ENCODE results near the gene RAPGEF1. TPM values are rescaled to one million over a fixed set of nuclear protein-coding genes. Genes with fewer than 3 reads are reported as not detected.
A peak's percentile ranks its signal among the peaks of the same experiment; 100 is the strongest.

RAPGEF1 gene
- polyA plus RNA-seq, 1 donor from 2014 or later: 23.6 TPM

DNA sequence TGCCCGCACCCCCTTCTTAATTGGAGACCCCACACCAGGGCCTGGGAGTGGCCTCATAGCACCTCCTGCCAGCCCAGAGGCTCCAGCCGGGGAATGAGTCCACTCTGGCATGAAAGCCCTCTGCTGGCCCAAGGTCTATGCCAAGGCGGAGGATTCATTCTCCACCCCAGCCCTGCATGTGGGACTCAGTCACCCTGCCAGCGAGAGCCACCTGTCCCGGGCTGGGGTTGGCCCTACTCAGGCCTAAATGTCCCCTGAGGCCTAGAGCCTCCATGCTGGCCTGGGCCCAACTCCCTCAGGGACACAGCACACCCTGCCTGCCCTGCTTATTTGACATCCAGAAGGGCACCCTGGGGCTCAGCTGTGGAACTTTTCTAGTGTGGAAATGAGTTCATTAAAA, 1.0 kb upstream of the RAPGEF1 start:
- no peaks in the 10 kb centered on the region for H3K27me3 ChIP-seq (ENCODE audit: insufficient read depth, low read depth, low read length)
- H3K9ac ChIP-seq (ENCODE audit: low read length): no peak overlapping the region
- H3K79me2 ChIP-seq (replicated peaks; ENCODE audit: insufficient read depth, low read length): peaks cover 31% of the 10 kb centered on the region
- H3K9me2 ChIP-seq (ENCODE audit: insufficient read depth, low read length): no peaks in the 10 kb centered on the region
- peaks cover 5% of the 10 kb centered on the region for H4K20me1 ChIP-seq (ENCODE audit: insufficient read depth)
- no peak overlapping the region for H3K27ac ChIP-seq (ENCODE audit: low read length)
- H3K4me2 ChIP-seq (ENCODE audit: low read length): no peak overlapping the region
- no peaks in the 10 kb centered on the region for H3K36me3 ChIP-seq (ENCODE audit: insufficient read depth, low read length)
- TF ChIP-seq TAF1 (IDR thresholded peaks at IDR 0.05; ENCODE audit: low read depth) (no peak), RAD21 (conservative IDR thresholded peaks at IDR 0.05) (no peak), POLR2AphosphoS5 (IDR thresholded peaks at IDR 0.05) (no peak), SMC3 (conservative IDR thresholded peaks at IDR 0.05; ENCODE audit: poor library complexity) (no peak), EP300 (conservative IDR thresholded peaks at IDR 0.05; ENCODE audit: poor library complexity, severe bottlenecking) (no peak)
- no peaks in the 10 kb centered on the region for H3F3A ChIP-seq (ENCODE audit: insufficient read depth, low read length, poor library complexity, severe bottlenecking)
- no peak overlapping the region for H2AFZ ChIP-seq (ENCODE audit: low read depth, low read length)
- H3K4me3 ChIP-seq (ENCODE audit: low read length): no peak overlapping the region
- H3K9me3 ChIP-seq (ENCODE audit: low read length): no peaks in the 10 kb centered on the region

DNA sequence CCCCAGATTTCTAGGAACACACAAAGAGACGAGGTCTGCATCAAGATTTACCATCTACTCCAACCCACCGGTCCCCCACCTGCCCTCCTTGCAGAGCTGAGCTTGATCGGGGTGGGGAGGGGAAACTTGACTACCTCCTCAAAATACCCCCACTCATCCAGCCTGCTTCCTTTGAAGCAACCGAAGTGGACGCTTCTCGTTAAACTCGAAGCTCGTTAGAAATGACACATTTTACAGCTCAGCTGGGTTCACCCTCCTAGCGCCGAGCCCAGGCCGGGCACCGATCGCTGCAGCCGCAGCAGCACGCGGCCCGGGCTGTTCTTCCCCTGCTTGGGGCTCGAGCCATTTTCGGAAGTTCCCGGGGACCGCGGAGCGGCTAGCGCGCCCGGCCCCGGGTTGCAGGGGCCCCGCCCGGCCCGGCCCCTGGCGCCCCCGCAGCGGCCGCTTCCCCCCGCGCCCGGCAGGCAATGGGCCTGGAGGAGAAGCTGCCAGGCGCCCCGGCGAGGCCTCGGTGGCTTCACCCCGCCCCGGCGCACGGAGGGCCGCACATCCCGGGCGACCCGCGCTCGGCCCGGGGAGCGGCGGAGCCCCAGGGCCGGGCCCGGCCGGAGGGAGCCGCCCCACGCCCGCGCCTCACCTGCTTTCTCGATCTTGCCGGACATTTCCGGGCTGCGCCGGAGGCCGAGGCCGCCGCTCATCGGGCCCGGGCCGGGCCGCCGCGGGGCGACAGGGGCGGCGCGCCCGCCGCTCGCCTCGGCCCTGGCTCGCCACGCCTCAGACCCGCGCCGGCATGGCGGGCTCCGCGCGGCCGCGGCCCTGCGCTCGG, 530 bp downstream of the RAPGEF1 start:
- TF ChIP-seq POLR2AphosphoS5 (IDR thresholded peaks at IDR 0.05): no peak
- peak; percentile 39 for TF ChIP-seq TAF1 (IDR thresholded peaks at IDR 0.05; ENCODE audit: low read depth)
- no peak for TF ChIP-seq SMC3 (conservative IDR thresholded peaks at IDR 0.05; ENCODE audit: poor library complexity)
- TF ChIP-seq RAD21 (conservative IDR thresholded peaks at IDR 0.05): no peak
- TF ChIP-seq MXI1 (conservative IDR thresholded peaks at IDR 0.05; ENCODE audit: poor library complexity, severe bottlenecking): peak; percentile 54
- peak; percentile 33 for TF ChIP-seq REST (IDR thresholded peaks at IDR 0.05; ENCODE audit: borderline replicate concordance)
- no peak for TF ChIP-seq EZH2 (IDR thresholded peaks at IDR 0.05; ENCODE audit: borderline replicate concordance, insufficient read depth, low read length, poor library complexity, severe bottlenecking)
- no peak for TF ChIP-seq EP300 (conservative IDR thresholded peaks at IDR 0.05; ENCODE audit: poor library complexity, severe bottlenecking)
- TF ChIP-seq, protein P1, sequence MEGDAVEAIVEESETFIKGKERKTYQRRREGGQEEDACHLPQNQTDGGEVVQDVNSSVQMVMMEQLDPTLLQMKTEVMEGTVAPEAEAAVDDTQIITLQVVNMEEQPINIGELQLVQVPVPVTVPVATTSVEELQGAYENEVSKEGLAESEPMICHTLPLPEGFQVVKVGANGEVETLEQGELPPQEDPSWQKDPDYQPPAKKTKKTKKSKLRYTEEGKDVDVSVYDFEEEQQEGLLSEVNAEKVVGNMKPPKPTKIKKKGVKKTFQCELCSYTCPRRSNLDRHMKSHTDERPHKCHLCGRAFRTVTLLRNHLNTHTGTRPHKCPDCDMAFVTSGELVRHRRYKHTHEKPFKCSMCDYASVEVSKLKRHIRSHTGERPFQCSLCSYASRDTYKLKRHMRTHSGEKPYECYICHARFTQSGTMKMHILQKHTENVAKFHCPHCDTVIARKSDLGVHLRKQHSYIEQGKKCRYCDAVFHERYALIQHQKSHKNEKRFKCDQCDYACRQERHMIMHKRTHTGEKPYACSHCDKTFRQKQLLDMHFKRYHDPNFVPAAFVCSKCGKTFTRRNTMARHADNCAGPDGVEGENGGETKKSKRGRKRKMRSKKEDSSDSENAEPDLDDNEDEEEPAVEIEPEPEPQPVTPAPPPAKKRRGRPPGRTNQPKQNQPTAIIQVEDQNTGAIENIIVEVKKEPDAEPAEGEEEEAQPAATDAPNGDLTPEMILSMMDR (IDR thresholded peaks at IDR 0.05; ENCODE audit: poor library complexity, severe bottlenecking): no peak
- no peaks in the 10 kb centered on the region for H3F3A ChIP-seq (ENCODE audit: insufficient read depth, low read length, poor library complexity, severe bottlenecking)
- peaks cover 5% of the 10 kb centered on the region for H4K20me1 ChIP-seq (ENCODE audit: insufficient read depth)
- peak overlapping the region; percentile 81 for H3K9ac ChIP-seq (ENCODE audit: low read length)
- peak overlapping the region; percentile 54 for H3K4me2 ChIP-seq (ENCODE audit: low read length)
- no peaks in the 10 kb centered on the region for H3K27me3 ChIP-seq (ENCODE audit: insufficient read depth, low read depth, low read length)
- H3K27ac ChIP-seq (ENCODE audit: low read length): peak overlapping the region; percentile 51
- no peaks in the 10 kb centered on the region for H3K36me3 ChIP-seq (ENCODE audit: insufficient read depth, low read length)
- H3K79me2 ChIP-seq (replicated peaks; ENCODE audit: insufficient read depth, low read length): peaks cover 38% of the 10 kb centered on the region
- H3K9me2 ChIP-seq (ENCODE audit: insufficient read depth, low read length): no peaks in the 10 kb centered on the region
- no peaks in the 10 kb centered on the region for H3K9me3 ChIP-seq (ENCODE audit: low read length)
- peak overlapping the region; percentile 3 for H2AFZ ChIP-seq (ENCODE audit: low read depth, low read length)
- H3K4me3 ChIP-seq (ENCODE audit: low read length): peak overlapping the region; percentile 87
